22Rv1 (cell line): ENCODE data around the gene THSD4.

ENCODE experiments used
- ZFX ChIP-seq: fragments of 450-650 bp; IDR thresholded peaks from 2 replicates; pipeline ENCODE4 v1.6.1; 2017; ENCODE audit warnings: antibody characterized with exemption, borderline replicate concordance
- TF ChIP-seq, protein P1 (sequence below): fragments of 450-650 bp; IDR thresholded peaks from 2 replicates; pipeline ENCODE4 v1.5.1; 2017; ENCODE audit warnings: mild to moderate bottlenecking

DNA sequence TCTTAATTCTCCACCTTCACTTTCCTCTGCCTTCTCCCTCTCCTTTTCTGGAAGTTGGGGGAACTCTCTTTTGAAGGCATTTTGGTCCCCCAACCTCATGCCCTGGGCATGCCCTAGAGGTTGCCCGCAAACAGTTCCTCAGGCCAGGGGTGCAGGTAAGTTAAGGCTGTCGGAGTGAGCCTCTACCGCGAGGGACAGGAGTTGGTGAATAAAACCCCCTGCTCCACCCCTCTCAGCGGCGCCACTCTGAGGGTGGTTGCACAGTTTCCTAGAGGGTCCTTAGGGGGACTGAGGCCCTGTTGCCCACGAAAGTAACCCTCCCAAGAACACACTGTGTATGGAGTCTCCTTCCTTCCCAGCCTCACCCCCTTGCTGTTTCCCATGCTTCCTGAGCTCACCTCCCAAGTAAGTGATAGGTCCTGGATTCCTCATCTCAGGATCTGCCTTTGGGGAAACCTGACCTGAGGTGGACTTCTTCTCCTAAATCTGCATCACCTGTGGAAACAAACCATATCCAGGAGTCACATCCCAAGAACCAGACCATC is 23.1 kb upstream of the THSD4 start:
- TF ChIP-seq, protein P1, sequence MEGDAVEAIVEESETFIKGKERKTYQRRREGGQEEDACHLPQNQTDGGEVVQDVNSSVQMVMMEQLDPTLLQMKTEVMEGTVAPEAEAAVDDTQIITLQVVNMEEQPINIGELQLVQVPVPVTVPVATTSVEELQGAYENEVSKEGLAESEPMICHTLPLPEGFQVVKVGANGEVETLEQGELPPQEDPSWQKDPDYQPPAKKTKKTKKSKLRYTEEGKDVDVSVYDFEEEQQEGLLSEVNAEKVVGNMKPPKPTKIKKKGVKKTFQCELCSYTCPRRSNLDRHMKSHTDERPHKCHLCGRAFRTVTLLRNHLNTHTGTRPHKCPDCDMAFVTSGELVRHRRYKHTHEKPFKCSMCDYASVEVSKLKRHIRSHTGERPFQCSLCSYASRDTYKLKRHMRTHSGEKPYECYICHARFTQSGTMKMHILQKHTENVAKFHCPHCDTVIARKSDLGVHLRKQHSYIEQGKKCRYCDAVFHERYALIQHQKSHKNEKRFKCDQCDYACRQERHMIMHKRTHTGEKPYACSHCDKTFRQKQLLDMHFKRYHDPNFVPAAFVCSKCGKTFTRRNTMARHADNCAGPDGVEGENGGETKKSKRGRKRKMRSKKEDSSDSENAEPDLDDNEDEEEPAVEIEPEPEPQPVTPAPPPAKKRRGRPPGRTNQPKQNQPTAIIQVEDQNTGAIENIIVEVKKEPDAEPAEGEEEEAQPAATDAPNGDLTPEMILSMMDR = no peak
- no peak for TF ChIP-seq ZFX
